ENCODE data around the gene RASL11B. TPM values are rescaled to one million over a fixed set of nuclear protein-coding genes. Genes with fewer than 3 reads are reported as not detected.

RASL11B gene
- total and polyA plus RNA-seq, 2 donors (not counting 3 experiments of a cell fraction or from before 2014, with no cell fraction given): 0.83 TPM; not detected in 1

- Histone ChIP-seq H2AFZ (ENCODE audit: low read depth, low read length) (no peak overlapping the region), H3K79me2 (ENCODE audit: control insufficient read depth, insufficient read depth, low read length) (no peaks in the 10 kb centered on the region), H3K9ac (replicated peaks; ENCODE audit: extremely low read depth, insufficient read depth, low read length) (no peak overlapping the region), H3K4me3 (replicated peaks in 1 of 3; ENCODE audit: insufficient read depth in 1 of 3, low read depth in 1 of 3, low read length in 3 of 3) (no peak overlapping the region), H3K36me3 (ENCODE audit: control insufficient read depth in 2 of 2, extremely low read depth in 1 of 2, insufficient read depth in 2 of 2, low read length in 2 of 2) (no peaks in the 10 kb centered on the region), H3K4me2 (ENCODE audit: insufficient read depth, low read length) (no peak overlapping the region), H3K9me1 (replicated peaks; ENCODE audit: control insufficient read depth, extremely low read depth, insufficient read depth, low read length) (no peaks in the 10 kb centered on the region), H3K27ac (ENCODE audit: insufficient read depth, low read depth, low read length) (no peak overlapping the region), H3K4me1 (ENCODE audit: control insufficient read depth, extremely low read depth, insufficient read depth, low read length) (no peaks in the 10 kb centered on the region), H3K27me3 (ENCODE audit: control insufficient read depth in 2 of 2, insufficient read depth in 2 of 2, low read length in 2 of 2) (peaks cover 2 to 18% of the 10 kb centered on the region in 2 experiments), H4K20me1 (replicated peaks; ENCODE audit: control insufficient read depth, extremely low read depth, insufficient read depth, low read length) (no peaks in the 10 kb centered on the region), H3K9me3 (replicated peaks; ENCODE audit: control insufficient read depth, insufficient read depth, low read length) (no peaks in the 10 kb centered on the region)
- no peak for TF ChIP-seq CTCF (IDR thresholded peaks at IDR 0.05; ENCODE audit: extremely low read depth in 1 of 2, insufficient read depth in 1 of 2, low read depth in 1 of 2, low read length in 2 of 2)
- no peak for TF ChIP-seq GATA2 (IDR thresholded peaks at IDR 0.05; ENCODE audit: insufficient read depth, insufficient read length, low read depth, low read length)
- TF ChIP-seq MYC (IDR thresholded peaks at IDR 0.05; ENCODE audit: low read depth, low read length): no peak
- TF ChIP-seq POLR2A (IDR thresholded peaks at IDR 0.05; ENCODE audit: low read depth, low read length): no peak
- no peak for TF ChIP-seq JUN (IDR thresholded peaks at IDR 0.05; ENCODE audit: borderline replicate concordance, insufficient read depth, insufficient read length, low read depth)
- TF ChIP-seq EZH2 (IDR thresholded peaks at IDR 0.05; ENCODE audit: borderline replicate concordance, low read depth, low read length, severe bottlenecking): no peak
- TF ChIP-seq MAX (IDR thresholded peaks at IDR 0.05; ENCODE audit: insufficient read depth, insufficient read length): no peak
- no peak for TF ChIP-seq FOS (IDR thresholded peaks at IDR 0.05; ENCODE audit: borderline replicate concordance, insufficient read depth, low read length)
- no peak for TF ChIP-seq POLR2AphosphoS5 (IDR thresholded peaks at IDR 0.05; ENCODE audit: insufficient read depth, low read depth, low read length)
- no peak for FAIRE-seq
- no peak for DNase-seq (ENCODE audit: low read depth, low spot score)
- ChIA-PET CTCF (no interaction called here), POLR2A (no interaction called here)
- BruUV-seq (replicated peaks): no TSS peak
- intact Hi-C loops (cut with micrococcal nuclease) (no loop called here), dilution Hi-C loops (cut with MboI; ENCODE audit: extremely low pct_ligation_motif_present, low sequenced_read_pairs) (no loop called here)
Measured at GRCh38 chr4:52837716-52838558, 24.2 kb upstream of the RASL11B start.
